ENCODE results near the gene NOP16.

The NOP16 gene

GRCh38 chr5:176359658-176360057, 28.7 kb downstream of the NOP16 start:
- TF ChIP-seq CTCF (IDR thresholded peaks at IDR 0.05; ENCODE audit: borderline replicate concordance, insufficient read depth, low read depth, low read length), result no peak
- no peak overlapping the region for H3K4me3 ChIP-seq (ENCODE audit: low read depth, low read length)

- H3K4me3 ChIP-seq (ENCODE audit: low read depth, low read length), result no peak overlapping the region
- TF ChIP-seq CTCF (IDR thresholded peaks at IDR 0.05; ENCODE audit: borderline replicate concordance, insufficient read depth, low read depth, low read length), result no peak
Observed at GRCh38 chr5:176356179-176356566, 32.2 kb downstream of the NOP16 start.

GRCh38 chr5:176355400-176356178, 32.8 kb downstream of the NOP16 start:
- H3K4me3 ChIP-seq (ENCODE audit: low read depth, low read length), result no peak overlapping the region
- TF ChIP-seq CTCF (IDR thresholded peaks at IDR 0.05; ENCODE audit: borderline replicate concordance, insufficient read depth, low read depth, low read length), result no peak

GRCh38 chr5:176353533-176353932, 34.9 kb downstream of the NOP16 start:
- H3K4me3 ChIP-seq (ENCODE audit: low read depth, low read length), result no peak overlapping the region
- TF ChIP-seq CTCF (IDR thresholded peaks at IDR 0.05; ENCODE audit: borderline replicate concordance, insufficient read depth, low read depth, low read length), result no peak

DNA sequence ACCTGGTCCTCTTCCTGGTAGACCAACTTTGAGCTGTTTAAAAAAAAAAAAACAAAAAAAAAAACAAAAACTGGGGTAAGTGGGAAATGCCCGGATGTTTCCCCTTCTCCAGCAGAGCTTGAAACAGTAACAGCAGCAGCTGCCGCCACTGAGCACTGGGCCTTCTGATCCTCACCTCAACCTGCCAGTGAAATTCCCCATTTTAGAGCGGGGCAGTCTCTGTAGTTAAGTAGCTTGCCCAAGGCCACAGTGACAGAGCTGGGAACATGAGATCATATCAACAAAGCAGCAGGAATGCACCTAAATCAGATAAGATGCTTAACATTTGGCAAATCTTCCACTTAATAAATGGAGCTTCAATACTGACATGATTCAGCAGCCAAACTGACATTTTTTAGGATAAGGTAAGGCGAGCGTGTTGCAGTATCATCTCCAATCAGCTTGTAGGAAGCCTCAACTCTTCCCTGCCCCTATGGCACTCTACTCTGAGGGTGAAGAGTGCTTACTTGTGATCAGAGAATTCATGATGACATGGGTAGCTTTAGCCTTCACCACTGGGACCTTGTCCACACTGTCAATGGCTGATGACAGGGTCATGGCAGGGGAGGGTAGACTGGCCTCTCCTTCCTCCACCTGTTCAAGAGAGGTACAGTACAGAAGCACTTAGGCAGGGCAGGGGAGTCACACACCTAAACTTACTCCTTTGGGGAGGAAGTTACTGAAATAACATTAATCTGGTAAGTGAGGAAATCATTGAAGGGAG, 36.1 kb downstream of the NOP16 start:
- TF ChIP-seq CTCF (IDR thresholded peaks at IDR 0.05; ENCODE audit: borderline replicate concordance, insufficient read depth, low read depth, low read length), result no peak
- H3K4me3 ChIP-seq (ENCODE audit: low read depth, low read length), result no peak overlapping the region

- TF ChIP-seq CTCF (IDR thresholded peaks at IDR 0.05; ENCODE audit: borderline replicate concordance, insufficient read depth, low read depth, low read length), result no peak
- no peak overlapping the region for H3K4me3 ChIP-seq (ENCODE audit: low read depth, low read length)
Observed at GRCh38 chr5:176350416-176350815, 38.0 kb downstream of the NOP16 start.
